ENCODE data around the gene BIN1. TPM values are rescaled to one million over a fixed set of nuclear protein-coding genes. Genes with fewer than 3 reads are reported as not detected.

Gene BIN1
- total RNA-seq, 1 donor from 2014 or later, result 182 TPM

DNA sequence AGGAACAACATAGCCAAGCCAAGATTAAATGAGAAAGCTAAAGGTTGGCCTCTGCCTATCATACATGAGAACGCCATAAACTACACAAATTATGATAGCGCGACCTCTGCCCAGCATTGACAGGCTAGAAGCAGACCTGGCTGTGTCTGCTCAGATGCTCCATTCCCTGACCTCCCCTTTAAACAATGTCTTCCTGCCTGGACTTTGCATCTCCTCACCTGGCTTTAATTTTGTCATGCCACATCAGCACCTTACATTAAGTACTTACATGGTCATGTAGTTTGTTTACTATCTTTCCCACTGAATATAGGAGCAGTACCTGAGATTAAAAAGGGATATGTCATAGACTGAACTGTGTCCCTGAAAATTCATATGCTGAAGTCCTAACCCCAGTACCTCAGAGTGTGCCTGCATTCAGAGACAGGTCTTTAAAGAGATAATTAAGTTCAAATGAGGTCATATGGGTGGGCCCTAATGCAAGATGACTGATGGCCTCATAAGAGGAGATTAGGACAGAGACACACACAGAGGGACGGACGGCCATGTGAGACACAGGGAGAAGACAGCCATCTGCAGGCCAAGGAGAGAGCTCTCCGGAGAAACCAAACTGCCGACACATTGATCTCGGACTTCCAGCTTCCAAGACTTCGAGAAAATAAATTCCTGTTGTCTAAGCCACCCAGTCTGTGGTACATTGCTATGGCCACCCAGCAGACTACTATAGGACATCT lies 103.7 kb downstream of the BIN1 start:
- TF ChIP-seq, protein P1, sequence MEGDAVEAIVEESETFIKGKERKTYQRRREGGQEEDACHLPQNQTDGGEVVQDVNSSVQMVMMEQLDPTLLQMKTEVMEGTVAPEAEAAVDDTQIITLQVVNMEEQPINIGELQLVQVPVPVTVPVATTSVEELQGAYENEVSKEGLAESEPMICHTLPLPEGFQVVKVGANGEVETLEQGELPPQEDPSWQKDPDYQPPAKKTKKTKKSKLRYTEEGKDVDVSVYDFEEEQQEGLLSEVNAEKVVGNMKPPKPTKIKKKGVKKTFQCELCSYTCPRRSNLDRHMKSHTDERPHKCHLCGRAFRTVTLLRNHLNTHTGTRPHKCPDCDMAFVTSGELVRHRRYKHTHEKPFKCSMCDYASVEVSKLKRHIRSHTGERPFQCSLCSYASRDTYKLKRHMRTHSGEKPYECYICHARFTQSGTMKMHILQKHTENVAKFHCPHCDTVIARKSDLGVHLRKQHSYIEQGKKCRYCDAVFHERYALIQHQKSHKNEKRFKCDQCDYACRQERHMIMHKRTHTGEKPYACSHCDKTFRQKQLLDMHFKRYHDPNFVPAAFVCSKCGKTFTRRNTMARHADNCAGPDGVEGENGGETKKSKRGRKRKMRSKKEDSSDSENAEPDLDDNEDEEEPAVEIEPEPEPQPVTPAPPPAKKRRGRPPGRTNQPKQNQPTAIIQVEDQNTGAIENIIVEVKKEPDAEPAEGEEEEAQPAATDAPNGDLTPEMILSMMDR (IDR thresholded peaks at IDR 0.05; ENCODE audit: unreplicated experiment), result no peak
- Mint-ChIP-seq H3K27me3 (ENCODE audit: unreplicated experiment) (peaks cover 9% of the 10 kb centered on the region), H3K27ac (ENCODE audit: unreplicated experiment) (peak overlapping the region; percentile 99), H3K4me1 (ENCODE audit: unreplicated experiment) (peaks cover 47% of the 10 kb centered on the region), H3K4me3 (ENCODE audit: unreplicated experiment) (peak overlapping the region; percentile 21), H3K9me3 (ENCODE audit: unreplicated experiment) (no peaks in the 10 kb centered on the region), H3K36me3 (ENCODE audit: low read depth, unreplicated experiment) (no peaks in the 10 kb centered on the region)
- DNase-seq (ENCODE audit: low spot score), result no peak

DNA sequence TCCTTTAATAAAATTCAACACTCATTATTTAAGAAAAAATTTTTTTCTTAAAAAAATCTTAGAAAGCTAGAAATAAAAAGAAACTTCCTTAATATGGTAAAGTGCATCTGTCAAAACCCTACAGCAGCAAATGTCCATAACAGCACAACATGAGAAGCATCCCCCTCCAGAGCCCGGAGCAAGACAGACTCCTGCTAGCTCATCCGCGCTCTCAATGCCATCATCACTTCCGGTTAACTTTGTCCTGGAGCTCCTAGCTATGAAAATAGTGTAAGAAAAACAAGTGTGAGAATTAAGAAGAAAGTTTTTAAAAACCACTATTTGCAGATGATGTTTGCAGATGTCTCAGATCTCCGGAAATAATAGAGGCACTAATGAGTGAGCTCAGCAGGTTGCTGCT lies 105.2 kb downstream of the BIN1 start:
- H3K27me3 Mint-ChIP-seq (ENCODE audit: unreplicated experiment), result peaks cover 9% of the 10 kb centered on the region
- no peaks in the 10 kb centered on the region for H3K36me3 Mint-ChIP-seq (ENCODE audit: low read depth, unreplicated experiment)
- peak overlapping the region; percentile 17 for H3K27ac Mint-ChIP-seq (ENCODE audit: unreplicated experiment)
- peaks cover 42% of the 10 kb centered on the region for H3K4me1 Mint-ChIP-seq (ENCODE audit: unreplicated experiment)
- H3K4me3 Mint-ChIP-seq (ENCODE audit: unreplicated experiment), result no peak overlapping the region
- no peaks in the 10 kb centered on the region for H3K9me3 Mint-ChIP-seq (ENCODE audit: unreplicated experiment)
- DNase-seq (ENCODE audit: low spot score), result no peak
- TF ChIP-seq, protein P1 (IDR thresholded peaks at IDR 0.05; ENCODE audit: unreplicated experiment), result no peak

DNA sequence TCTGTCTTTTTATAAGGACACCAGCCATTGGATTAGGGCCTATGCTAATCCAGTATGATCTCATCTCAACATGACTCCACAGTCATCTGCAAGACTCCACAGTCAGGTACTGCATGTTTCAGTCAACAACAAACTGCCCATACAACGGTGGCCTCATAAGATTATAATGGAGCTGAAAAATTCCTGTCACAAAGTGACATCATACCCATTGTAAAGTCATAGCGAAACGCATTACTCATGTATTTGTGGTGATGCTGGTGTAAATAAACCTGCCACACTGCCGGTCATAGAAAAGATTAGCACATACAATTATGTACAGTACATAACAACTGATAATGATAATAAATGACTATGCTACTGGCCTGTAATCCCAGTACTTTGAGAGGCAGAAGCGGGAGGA lies 106.0 kb downstream of the BIN1 start:
- no peak overlapping the region for H3K4me3 Mint-ChIP-seq (ENCODE audit: unreplicated experiment)
- DNase-seq (ENCODE audit: low spot score), result no peak
- TF ChIP-seq, protein P1 (IDR thresholded peaks at IDR 0.05; ENCODE audit: unreplicated experiment), result no peak
- H3K9me3 Mint-ChIP-seq (ENCODE audit: unreplicated experiment), result no peaks in the 10 kb centered on the region
- peaks cover 9% of the 10 kb centered on the region for H3K27me3 Mint-ChIP-seq (ENCODE audit: unreplicated experiment)
- H3K4me1 Mint-ChIP-seq (ENCODE audit: unreplicated experiment), result peaks cover 44% of the 10 kb centered on the region
- no peaks in the 10 kb centered on the region for H3K36me3 Mint-ChIP-seq (ENCODE audit: low read depth, unreplicated experiment)
- H3K27ac Mint-ChIP-seq (ENCODE audit: unreplicated experiment), result no peak overlapping the region

DNA sequence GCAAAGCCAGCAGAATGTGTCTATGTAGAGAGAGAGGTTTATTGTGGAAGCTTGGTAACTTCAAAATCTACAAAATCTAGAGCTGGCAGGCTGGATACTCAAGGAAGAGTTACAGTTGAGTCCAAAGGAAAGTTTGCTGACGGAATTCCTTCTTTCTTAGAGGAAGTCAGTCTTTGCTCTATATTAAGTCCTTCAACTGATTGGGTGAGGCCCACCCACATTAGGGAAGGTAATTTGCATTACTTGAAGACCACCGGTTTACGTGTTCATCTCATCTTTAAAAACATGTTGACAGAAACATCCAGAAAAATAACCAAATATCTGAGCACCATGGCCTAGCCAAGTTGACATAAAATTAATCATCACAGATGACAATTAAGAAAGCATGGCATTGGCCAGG lies 106.8 kb downstream of the BIN1 start:
- H3K4me3 Mint-ChIP-seq (ENCODE audit: unreplicated experiment), result no peak overlapping the region
- peaks cover 44% of the 10 kb centered on the region for H3K4me1 Mint-ChIP-seq (ENCODE audit: unreplicated experiment)
- TF ChIP-seq, protein P1 (IDR thresholded peaks at IDR 0.05; ENCODE audit: unreplicated experiment), result no peak
- DNase-seq (ENCODE audit: low spot score), result no peak
- H3K27me3 Mint-ChIP-seq (ENCODE audit: unreplicated experiment), result peaks cover 6% of the 10 kb centered on the region
- H3K27ac Mint-ChIP-seq (ENCODE audit: unreplicated experiment), result no peak overlapping the region
- no peaks in the 10 kb centered on the region for H3K9me3 Mint-ChIP-seq (ENCODE audit: unreplicated experiment)
- H3K36me3 Mint-ChIP-seq (ENCODE audit: low read depth, unreplicated experiment), result no peaks in the 10 kb centered on the region

DNA sequence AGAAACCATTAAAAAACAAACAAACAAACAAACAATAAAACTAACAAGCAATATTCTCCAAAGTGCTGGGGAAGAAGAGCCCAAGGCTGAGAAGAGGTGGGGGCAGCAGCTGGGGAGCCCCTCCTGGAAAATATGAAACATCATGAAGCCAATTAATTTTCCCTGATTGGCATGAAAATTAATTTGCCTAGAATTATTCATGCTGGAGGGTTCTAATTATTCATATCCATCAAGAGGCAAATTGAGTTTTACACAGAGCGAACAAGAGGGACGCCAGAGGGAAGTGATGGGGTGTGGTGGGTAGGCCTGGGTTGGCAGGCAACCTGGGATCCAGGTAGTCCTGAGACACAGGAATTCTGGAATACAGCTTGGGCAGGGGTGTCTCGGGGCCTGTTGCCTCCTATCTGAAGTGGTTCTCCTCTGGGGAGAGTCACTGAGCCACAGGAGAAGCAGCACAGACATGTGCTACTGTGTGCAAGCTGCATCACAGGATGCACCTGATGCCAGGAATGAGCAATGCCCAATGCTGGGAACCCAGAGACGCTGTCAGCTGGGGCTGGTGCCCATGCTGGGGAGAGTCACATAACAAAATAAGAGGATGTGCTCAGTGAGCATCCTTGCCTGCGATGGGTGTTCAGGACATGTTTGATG lies 107.7 kb downstream of the BIN1 start:
- H3K27me3 Mint-ChIP-seq (ENCODE audit: unreplicated experiment), result no peaks in the 10 kb centered on the region
- H3K9me3 Mint-ChIP-seq (ENCODE audit: unreplicated experiment), result no peaks in the 10 kb centered on the region
- no peak overlapping the region for H3K27ac Mint-ChIP-seq (ENCODE audit: unreplicated experiment)
- no peak overlapping the region for H3K4me3 Mint-ChIP-seq (ENCODE audit: unreplicated experiment)
- no peaks in the 10 kb centered on the region for H3K36me3 Mint-ChIP-seq (ENCODE audit: low read depth, unreplicated experiment)
- H3K4me1 Mint-ChIP-seq (ENCODE audit: unreplicated experiment), result peaks cover 42% of the 10 kb centered on the region
- TF ChIP-seq, protein P1 (IDR thresholded peaks at IDR 0.05; ENCODE audit: unreplicated experiment), result no peak
- no peak for DNase-seq (ENCODE audit: low spot score)
